GM18951 (cell line): ENCODE results near the gene CLCA4.
"Not testable (repeated sequence)": the region's sequence is repeated elsewhere in the genome, so short reads cannot be mapped to it uniquely, and the experiment has no call there.

ENCODE experiments used
- POLR2A ChIP-seq: IDR thresholded peaks from 4 replicates; pipeline ENCODE4 v1.6.1; 2011; ENCODE audit warnings: mild to moderate bottlenecking; ENCODE audit not compliant: insufficient read length, insufficient read depth; ENCODE audit errors: extremely low read depth
- in situ Hi-C: fragments of 300-500 bp; cut with MboI; formaldehyde crosslinking; loops from one replicate; pipeline ENCODE4 v1.12.0; 2022; ENCODE audit warnings: low sequenced_read_pairs, mixed read lengths, inconsistent platforms; ENCODE audit not compliant: unreplicated experiment

CLCA4 gene

GRCh38 chr1:86546787-86547221 lies at the start of gene CLCA4:
Gene CLCA4 (plus strand): TSS chr1:86547078. CDS start chr1:86547120, 42 bp downstream.
- TF ChIP-seq POLR2A: no peak
- in situ Hi-C loops: no loop called here

GRCh38 chr1:86498281-86498680 lies 48.6 kb upstream of the CLCA4 start:
- in situ Hi-C loops: no loop called here
- TF ChIP-seq POLR2A: no peak

- in situ Hi-C loops: no loop called here
- TF ChIP-seq POLR2A: no peak
These were observed 46.8 kb upstream of the CLCA4 start for GRCh38 chr1:86499987-86500593.

GRCh38 chr1:86500714-86501113 lies 46.2 kb upstream of the CLCA4 start:
- TF ChIP-seq POLR2A: no peak
- in situ Hi-C loops: no loop called here

- in situ Hi-C loops: not testable (repeated sequence)
These were observed 44.7 kb upstream of the CLCA4 start for GRCh38 chr1:86502125-86502646.

- in situ Hi-C loops: no loop called here
- no peak for TF ChIP-seq POLR2A
These were observed 44.0 kb upstream of the CLCA4 start for GRCh38 chr1:86502721-86503405.

GRCh38 chr1:86503406-86504136 lies 43.3 kb upstream of the CLCA4 start:
- no peak for TF ChIP-seq POLR2A
- in situ Hi-C loops: no loop called here

- in situ Hi-C loops: no loop called here
- TF ChIP-seq POLR2A: no peak
These were observed 42.8 kb upstream of the CLCA4 start for GRCh38 chr1:86504137-86504479.

GRCh38 chr1:86504895-86505563 lies 41.8 kb upstream of the CLCA4 start:
- in situ Hi-C loops: no loop called here
- no peak for TF ChIP-seq POLR2A

- TF ChIP-seq POLR2A: no peak
- in situ Hi-C loops: no loop called here
These were observed 41.3 kb upstream of the CLCA4 start for GRCh38 chr1:86505564-86505902.

GRCh38 chr1:86507935-86508582 lies 38.8 kb upstream of the CLCA4 start:
- in situ Hi-C loops: no loop called here

GRCh38 chr1:86508583-86508969 lies 38.3 kb upstream of the CLCA4 start:
- in situ Hi-C loops: no loop called here
- no peak for TF ChIP-seq POLR2A

More at GRCh38 chr1:86507935-86508582, 38.8 kb upstream of the CLCA4 start:
- no peak for TF ChIP-seq POLR2A

GRCh38 chr1:86515597-86515996 lies 31.3 kb upstream of the CLCA4 start:
- no peak for TF ChIP-seq POLR2A
- in situ Hi-C loops: no loop called here
